ENCODE measurements around the gene CD7. TPM values are rescaled to one million over a fixed set of nuclear protein-coding genes. Genes with fewer than 3 reads are reported as not detected.

Gene CD7
- total and polyA plus RNA-seq, 9 of the 15 experiments (the other 6 are each of a cell fraction or from before 2014, with no cell fraction given): 0.21 to 0.35 TPM; not detected in 7

GRCh38 chr17:82292251-82293154, 24.9 kb downstream of the CD7 start (continued):
- peak; percentile 53; the same call in 1 of the 2 replicates for TF ChIP-seq FOXP1 (CRISPR knock-in tag; IDR thresholded peaks at IDR 0.05)
- no peak for TF ChIP-seq ZNF699 (CRISPR knock-in tag; IDR thresholded peaks at IDR 0.05; ENCODE audit: insufficient replicate concordance)
- TF ChIP-seq ZNF280A (IDR thresholded peaks at IDR 0.05; ENCODE audit: low read depth, partially characterized antibody): no peak
- peak; percentile 64; the same call in 1 of the 2 replicates for TF ChIP-seq CREB3L1 (IDR thresholded peaks at IDR 0.05; ENCODE audit: borderline replicate concordance, low read depth)
- no peak for TF ChIP-seq EHMT2 (IDR thresholded peaks at IDR 0.05)
- TF ChIP-seq MEIS2 (IDR thresholded peaks at IDR 0.05; ENCODE audit: partially characterized antibody): no peak
- TF ChIP-seq TARDBP (IDR thresholded peaks at IDR 0.05): 0 out of 2 replicates have a peak, but pooled peaks have one; percentile 45
- TF ChIP-seq SMAD1 (IDR thresholded peaks at IDR 0.05; ENCODE audit: low read depth, low read length, partially characterized antibody): peak; percentile 77
- TF ChIP-seq KLF13 (tag; IDR thresholded peaks at IDR 0.05; ENCODE audit: borderline replicate concordance, low read depth): peak; percentile 25; the same call in 1 of the 2 replicates
- no peak for TF ChIP-seq SMAD2 (IDR thresholded peaks at IDR 0.05; ENCODE audit: low read depth, low read length)
- no peak for TF ChIP-seq ZNF197 (CRISPR knock-in tag; IDR thresholded peaks at IDR 0.05; ENCODE audit: low read depth)
- TF ChIP-seq NCOA6 (IDR thresholded peaks at IDR 0.05): no peak
- TF ChIP-seq ADNP (tag; IDR thresholded peaks at IDR 0.05): no peak
- no peak for TF ChIP-seq SNAPC5 (CRISPR knock-in tag; IDR thresholded peaks at IDR 0.05)
- peak; percentile 47 to 55; a peak in 2 of 4 replicates for TF ChIP-seq MLLT1 (IDR thresholded peaks at IDR 0.05)
- TF ChIP-seq PPARD (CRISPR knock-in tag; IDR thresholded peaks at IDR 0.05): no peak
- TF ChIP-seq SRSF9 (IDR thresholded peaks at IDR 0.05; ENCODE audit: borderline replicate concordance, low read depth, low read length): no peak
- TF ChIP-seq CEBPB (tag; IDR thresholded peaks at IDR 0.05): no peak
- TF ChIP-seq ATF6 (CRISPR knock-in tag; IDR thresholded peaks at IDR 0.05): no peak
- no peak for TF ChIP-seq HMG20B (CRISPR knock-in tag; IDR thresholded peaks at IDR 0.05)

Data from K562 (cell line).